HepG2 (cell line): ENCODE results near the gene DDN.

Source experiments
- FOXP1 ChIP-seq, 2 experiments: fragments of 450-650 bp in 1 of 2; IDR thresholded peaks; 2 replicates each; pipeline ENCODE4 v1.6.1; 2017 to 2018; ENCODE audit warnings: antibody characterized with exemption in 1 of 2
- NR1H2 ChIP-seq: sonication (generic); formaldehyde crosslinking; IDR thresholded peaks from 2 replicates; pipeline ENCODE4 v1.8.1; 2022; ENCODE audit warnings: low read depth, missing genetic modification reagents, borderline replicate concordance
- ZNF282 ChIP-seq: fragments of 450-650 bp; IDR thresholded peaks from 2 replicates; pipeline ENCODE4 v1.6.1; 2018; ENCODE audit not compliant: partially characterized antibody
- ZSCAN29 ChIP-seq: sonication (generic); formaldehyde crosslinking; conservative IDR thresholded peaks from 2 replicates; pipeline ENCODE4 v1.4.0; 2020; ENCODE audit warnings: mild to moderate bottlenecking, missing genetic modification reagents
- TF ChIP-seq, protein P1 (sequence below): sonication (generic); formaldehyde crosslinking; IDR thresholded peaks from 2 replicates; pipeline ENCODE4 v1.5.0; 2020; ENCODE audit warnings: mild to moderate bottlenecking, missing genetic modification reagents, moderate library complexity

- TF ChIP-seq FOXP1 (IDR thresholded peaks at IDR 0.05) (no peak), FOXP1 (CRISPR knock-in tag; IDR thresholded peaks at IDR 0.05) (no peak), NR1H2 (no peak), ZNF282 (no peak), ZSCAN29 (CRISPR knock-in tag) (no peak)
- TF ChIP-seq, protein P1, sequence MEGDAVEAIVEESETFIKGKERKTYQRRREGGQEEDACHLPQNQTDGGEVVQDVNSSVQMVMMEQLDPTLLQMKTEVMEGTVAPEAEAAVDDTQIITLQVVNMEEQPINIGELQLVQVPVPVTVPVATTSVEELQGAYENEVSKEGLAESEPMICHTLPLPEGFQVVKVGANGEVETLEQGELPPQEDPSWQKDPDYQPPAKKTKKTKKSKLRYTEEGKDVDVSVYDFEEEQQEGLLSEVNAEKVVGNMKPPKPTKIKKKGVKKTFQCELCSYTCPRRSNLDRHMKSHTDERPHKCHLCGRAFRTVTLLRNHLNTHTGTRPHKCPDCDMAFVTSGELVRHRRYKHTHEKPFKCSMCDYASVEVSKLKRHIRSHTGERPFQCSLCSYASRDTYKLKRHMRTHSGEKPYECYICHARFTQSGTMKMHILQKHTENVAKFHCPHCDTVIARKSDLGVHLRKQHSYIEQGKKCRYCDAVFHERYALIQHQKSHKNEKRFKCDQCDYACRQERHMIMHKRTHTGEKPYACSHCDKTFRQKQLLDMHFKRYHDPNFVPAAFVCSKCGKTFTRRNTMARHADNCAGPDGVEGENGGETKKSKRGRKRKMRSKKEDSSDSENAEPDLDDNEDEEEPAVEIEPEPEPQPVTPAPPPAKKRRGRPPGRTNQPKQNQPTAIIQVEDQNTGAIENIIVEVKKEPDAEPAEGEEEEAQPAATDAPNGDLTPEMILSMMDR (CRISPR knock-in tag) = no peak
Measured at GRCh38 chr12:49032276-49032675, 33.1 kb upstream of the DDN start.
